T-cell (primary cell): ENCODE measurements around the gene SGTA. TPM values are rescaled to one million over a fixed set of nuclear protein-coding genes. Genes with fewer than 3 reads are reported as not detected.
"Not testable (repeated sequence)": the region's sequence is repeated elsewhere in the genome, so short reads cannot be mapped to it uniquely, and the experiment has no call there.

Experiments
- ATAC-seq, 4 experiments: fragments of 200-7000 bp in 3 of 4; fragments of 150-1000 bp in 1 of 4; cut with Tn5 transposase; replicated peaks in 1 of 4; 1 replicate in 3 of 4; 2 replicates in 1 of 4; pipeline ENCODE4 v1.10.0; 2021; ENCODE audit warnings: moderate library complexity in 3 of 4, mild to moderate bottlenecking in 2 of 4, moderate number of reproducible peaks in 1 of 4
- CTCF ChIA-PET, 2 donors: fragments of 300-600 bp; sonication (Branson Sonifier 250); formaldehyde crosslinking; loops; one replicate each; lab custom pipeline; 2022; ENCODE audit warnings: antibody characterized with exemption in 2 of 2; lab: Charles Lee
- POLR2A ChIA-PET, 2 donors: fragments of 300-600 bp; sonication (Branson Sonifier 250); formaldehyde crosslinking; loops; one replicate each; lab custom pipeline; 2022; ENCODE audit warnings: antibody characterized with exemption in 2 of 2; lab: Charles Lee
- DNase-seq, 35 experiments: peaks; one replicate each; pipeline versions ENCODE4 v3.0.0 to v3.0.0-alpha.2; 2013 to 2023
- H3K27ac ChIP-seq: one replicate; pipeline ENCODE4 v1.5.1; 2013; ENCODE audit warnings: low read length
- H3K27me3 ChIP-seq, 2 experiments: replicated peaks in 1 of 2; 1 replicate in 1 of 2; 2 replicates in 1 of 2; pipeline versions ENCODE4 v1.6.1 to v1.7.0; 2013; ENCODE audit warnings: low read length in 1 of 2, mixed read lengths in 1 of 2; ENCODE audit not compliant: control insufficient read depth in 2 of 2, insufficient read depth in 2 of 2; ENCODE audit errors: extremely low read depth in 1 of 2
- H3K36me3 ChIP-seq, 2 donors: 1 replicate in 1 of 2; 2 replicates in 1 of 2; pipeline versions ENCODE4 v1.6.1 to v1.7.0; 2013; ENCODE audit warnings: low read length in 1 of 2; ENCODE audit not compliant: control insufficient read depth in 2 of 2, insufficient read depth in 1 of 2; ENCODE audit errors: extremely low read depth in 1 of 2
- H3K4me1 ChIP-seq, 2 experiments: 1 replicate in 1 of 2; 2 replicates in 1 of 2; pipeline versions ENCODE4 v1.6.1 to v1.7.0; 2013; ENCODE audit warnings: low read length in 2 of 2, mixed read lengths in 1 of 2; ENCODE audit not compliant: insufficient read depth in 2 of 2, control insufficient read depth in 1 of 2; ENCODE audit errors: extremely low read depth in 1 of 2
- H3K4me3 ChIP-seq, 2 donors: 1 replicate in 1 of 2; 2 replicates in 1 of 2; pipeline versions ENCODE4 v1.5.1 to v1.7.0; 2013; ENCODE audit warnings: mild to moderate bottlenecking in 2 of 2, low read length in 1 of 2, moderate library complexity in 1 of 2; ENCODE audit not compliant: control insufficient read depth in 1 of 2; ENCODE audit errors: extremely low read depth in 1 of 2
- H3K9me3 ChIP-seq: 2 replicates; pipeline ENCODE4 v1.7.0; 2013
- H3K27ac Mint-ChIP-seq, 2 donors: one replicate each; pipeline ENCODE4 v1.8.0; 2020 to 2021; ENCODE audit warnings: mild to moderate bottlenecking in 2 of 2, mixed read lengths in 2 of 2
- H3K27me3 Mint-ChIP-seq, 2 donors: one replicate each; pipeline ENCODE4 v1.8.0; 2021 to 2022; ENCODE audit warnings: mixed read lengths in 2 of 2
- H3K36me3 Mint-ChIP-seq: one replicate; pipeline ENCODE4 v1.8.0; 2021; ENCODE audit warnings: mixed read lengths
- H3K4me1 Mint-ChIP-seq, 3 donors: one replicate each; pipeline ENCODE4 v1.8.0; 2020 to 2022; ENCODE audit warnings: mixed read lengths in 3 of 3, mild to moderate bottlenecking in 1 of 3
- H3K4me3 Mint-ChIP-seq, 3 donors: one replicate each; pipeline ENCODE4 v1.8.0; 2020 to 2022; ENCODE audit warnings: mild to moderate bottlenecking in 3 of 3, mixed read lengths in 3 of 3, moderate library complexity in 3 of 3
- H3K9me3 Mint-ChIP-seq, 3 donors: one replicate each; pipeline ENCODE4 v1.8.0; 2020 to 2022; ENCODE audit warnings: mixed read lengths in 3 of 3
- WGBS: methylation state at CpG from one replicate; pipeline ENCODE4 v1.1.5; 2013; ENCODE audit warnings: missing lambda C conversion rate; ENCODE audit not compliant: insufficient coverage; 5-methylcytosine and 5-hydroxymethylcytosine counted together
- total RNA-seq, 35 experiments: library from RNA in 6 of 35; stranded (reverse) in 6 of 35; fragments of 120-200 nt in 1 of 35; gene quantifications; one replicate each; pipeline versions ENCODE4 v1.2.1 to v1.2.4 and lab custom pipeline; 2013 to 2026

The SGTA gene
- total RNA-seq, 5 donors from 2014 or later (not counting 1 experiment from before 2014, with no cell fraction given), result 28.9 to 42.5 (median 36.7) TPM

- ChIA-PET POLR2A (no interaction called here), CTCF (interaction anchor here in 1 of 2 donors (1.0 kb wide), 1 partner anchor 21 kb away, joined by 3 read pairs; the partner anchor contains the start of gene ZNF555)
- Mint-ChIP-seq H3K4me3 (peak overlapping the region; percentile 78 to 82 (median 79)), H3K27me3 (no peaks in the 10 kb centered on the region), H3K36me3 (peaks cover 5% of the 10 kb centered on the region), H3K4me1 (peaks cover 3 to 14% (median 6%) of the 10 kb centered on the region in 3 donors), H3K9me3 (no peaks in the 10 kb centered on the region), H3K27ac (peak overlapping the region in 1 of 2 donors; percentile 34)
- WGBS, result 2% methylated on average over 29 of the region's 36 CpGs
- no peaks in the 10 kb centered on the region for H3K9me3 ChIP-seq
- H3K27ac ChIP-seq, result no peak overlapping the region
- H3K4me1 ChIP-seq, result peaks cover 4 to 18% of the 10 kb centered on the region in 2 experiments
- H3K36me3 ChIP-seq, result peaks cover 0 to 3% of the 10 kb centered on the region in 2 donors
- H3K27me3 ChIP-seq, result no peaks in the 10 kb centered on the region
- DNase-seq (peak in 5 of 35 experiments; percentile 3 to 17 (median 10)), ATAC-seq (peak in 3 of 4 experiments; percentile 21 to 27 (median 24))
- H3K4me3 ChIP-seq, result peak overlapping the region; percentile 59 to 87
Observed at GRCh38 chr19:2820112-2820702, 37.1 kb upstream of the SGTA start.

GRCh38 chr19:2819540-2820111 lies 36.6 kb upstream of the SGTA start, which contains the start of gene ZNF554:
Gene ZNF554 (plus strand): TSS chr19:2819868. CDS start chr19:2820072, 204 bp downstream.
- Histone ChIP-seq H3K27me3 (no peaks in the 10 kb centered on the region), H3K4me3 (peak within 1 kb of the TSS; percentile 59 to 87), H3K9me3 (no peaks in the 10 kb centered on the region), H3K27ac (no peak within 1 kb of the TSS), H3K36me3 (peaks cover 0 to 3% of the 10 kb centered on the region in 2 donors), H3K4me1 (peaks cover 4 to 18% of the 10 kb centered on the region in 2 experiments)
- ATAC-seq (peak; percentile 95 to 99 (median 98)), DNase-seq (peak; percentile 91 to 99 (median 97))
- ChIA-PET CTCF (interaction anchor here (0.6 to 1.0 kb wide), 2 partner anchors 21 to 26 kb away, joined by 3 read pairs; partner anchors contain the start of gene ZNF555 (in 1 of the 2)), POLR2A (no interaction called here)
- Mint-ChIP-seq H3K9me3 (no peaks in the 10 kb centered on the region), H3K4me1 (peaks cover 3 to 14% (median 6%) of the 10 kb centered on the region in 3 donors), H3K36me3 (peaks cover 4% of the 10 kb centered on the region), H3K27ac (peak within 1 kb of the TSS in 1 of 2 donors; percentile 34), H3K27me3 (no peaks in the 10 kb centered on the region), H3K4me3 (peak within 1 kb of the TSS; percentile 78 to 82 (median 79))
- under 1% methylated on average over 63 of the region's 64 CpGs for WGBS

- H3K4me3 Mint-ChIP-seq, H3K9me3 ChIP-seq, H3K36me3 ChIP-seq, H3K27me3 Mint-ChIP-seq, POLR2A ChIA-PET, H3K36me3 Mint-ChIP-seq, H3K9me3 Mint-ChIP-seq, DNase-seq, H3K27ac ChIP-seq, ATAC-seq, CTCF ChIA-PET, H3K27me3 ChIP-seq, H3K4me3 ChIP-seq: not testable (repeated sequence)
- peaks cover 4 to 18% of the 10 kb centered on the region in 2 experiments for H3K4me1 ChIP-seq
- peaks cover 3 to 14% (median 6%) of the 10 kb centered on the region in 3 donors for H3K4me1 Mint-ChIP-seq
- WGBS, result 84% methylated on average over 20 of the region's 22 CpGs
- H3K27ac Mint-ChIP-seq, result peak overlapping the region in 1 of 2 donors; percentile 37
Observed at GRCh38 chr19:2817237-2817829, 34.3 kb upstream of the SGTA start.

GRCh38 chr19:2816641-2817040 lies 33.6 kb upstream of the SGTA start:
- no peaks in the 10 kb centered on the region for H3K36me3 Mint-ChIP-seq
- DNase-seq (no peak), ATAC-seq (no peak)
- Histone ChIP-seq H3K27me3 (no peaks in the 10 kb centered on the region), H3K36me3 (peaks cover 0 to 5% of the 10 kb centered on the region in 2 donors), H3K4me1 (peaks cover 4 to 18% of the 10 kb centered on the region in 2 experiments), H3K9me3 (no peaks in the 10 kb centered on the region), H3K27ac (no peak overlapping the region), H3K4me3 (no peak overlapping the region)
- WGBS, result 87% methylated on average over 3 of the region's 16 CpGs
- peaks cover 3 to 14% (median 6%) of the 10 kb centered on the region in 3 donors for H3K4me1 Mint-ChIP-seq
- H3K27me3 Mint-ChIP-seq, result no peaks in the 10 kb centered on the region
- POLR2A ChIA-PET, result no interaction called here
- H3K4me3 Mint-ChIP-seq, result no peak overlapping the region
- CTCF ChIA-PET, result no interaction called here
- H3K9me3 Mint-ChIP-seq, result no peaks in the 10 kb centered on the region
- H3K27ac Mint-ChIP-seq, result no peak overlapping the region

- no peaks in the 10 kb centered on the region for H3K27me3 ChIP-seq
- 91% methylated on average over 14 of the region's 15 CpGs for WGBS
- H3K4me3 Mint-ChIP-seq, result no peak overlapping the region
- ChIA-PET POLR2A (no interaction called here), CTCF (interaction anchor here in 1 of 2 donors (0.6 kb wide), 1 partner anchor 56 kb away, joined by 6 read pairs; no protein-coding TSS in a partner anchor)
- no peak overlapping the region for H3K27ac ChIP-seq
- DNase-seq, result no peak
- no peak overlapping the region for H3K27ac Mint-ChIP-seq
- H3K9me3 Mint-ChIP-seq, result no peaks in the 10 kb centered on the region
- H3K4me3 ChIP-seq, result no peak overlapping the region
- H3K9me3 ChIP-seq, result no peaks in the 10 kb centered on the region
- no peaks in the 10 kb centered on the region for H3K27me3 Mint-ChIP-seq
- peaks cover 3 to 9% (median 3%) of the 10 kb centered on the region in 3 donors for H3K4me1 Mint-ChIP-seq
- ATAC-seq, result no peak
- H3K36me3 Mint-ChIP-seq, result no peaks in the 10 kb centered on the region
- peaks cover 0 to 10% of the 10 kb centered on the region in 2 donors for H3K36me3 ChIP-seq
- H3K4me1 ChIP-seq, result peaks cover 4 to 15% of the 10 kb centered on the region in 2 experiments
Observed at GRCh38 chr19:2815923-2816322, 32.9 kb upstream of the SGTA start.

- 97% methylated on average over 7 of the region's 13 CpGs for WGBS
- Mint-ChIP-seq H3K27ac (no peak overlapping the region), H3K4me1 (peaks cover 0 to 5% (median 2%) of the 10 kb centered on the region in 3 donors), H3K9me3 (no peaks in the 10 kb centered on the region), H3K4me3 (no peak overlapping the region), H3K36me3 (no peaks in the 10 kb centered on the region), H3K27me3 (no peaks in the 10 kb centered on the region)
- Histone ChIP-seq H3K27me3 (no peaks in the 10 kb centered on the region), H3K4me3 (no peak overlapping the region), H3K4me1 (peaks cover under 1 to 8% of the 10 kb centered on the region in 2 experiments), H3K27ac (no peak overlapping the region), H3K36me3 (peaks cover 4 to 15% of the 10 kb centered on the region in 2 donors), H3K9me3 (no peaks in the 10 kb centered on the region)
- ChIA-PET POLR2A (no interaction called here), CTCF (no interaction called here)
- ATAC-seq (no peak), DNase-seq (no peak)
Observed at GRCh38 chr19:2815191-2815614, 32.1 kb upstream of the SGTA start.
